Stimulated activated CD8-positive, alpha-beta memory T cell treated with anti-CD3 and anti-CD28 coated beads, Interleukin-2, amount 100 ng/mL, for 1 hour (primary cell): ENCODE measurements around the gene PRPF40A.
A peak's percentile ranks its signal among the peaks of the same experiment; 100 is the strongest.
"Not testable (repeated sequence)": the region's sequence is repeated elsewhere in the genome, so short reads cannot be mapped to it uniquely, and the experiment has no call there.

Experiments
- DNase-seq, 2 donors: peaks; one replicate each; pipeline ENCODE4 v3.0.0-alpha.2; 2020; ENCODE audit warnings: low read depth in 2 of 2

The PRPF40A gene

DNA sequence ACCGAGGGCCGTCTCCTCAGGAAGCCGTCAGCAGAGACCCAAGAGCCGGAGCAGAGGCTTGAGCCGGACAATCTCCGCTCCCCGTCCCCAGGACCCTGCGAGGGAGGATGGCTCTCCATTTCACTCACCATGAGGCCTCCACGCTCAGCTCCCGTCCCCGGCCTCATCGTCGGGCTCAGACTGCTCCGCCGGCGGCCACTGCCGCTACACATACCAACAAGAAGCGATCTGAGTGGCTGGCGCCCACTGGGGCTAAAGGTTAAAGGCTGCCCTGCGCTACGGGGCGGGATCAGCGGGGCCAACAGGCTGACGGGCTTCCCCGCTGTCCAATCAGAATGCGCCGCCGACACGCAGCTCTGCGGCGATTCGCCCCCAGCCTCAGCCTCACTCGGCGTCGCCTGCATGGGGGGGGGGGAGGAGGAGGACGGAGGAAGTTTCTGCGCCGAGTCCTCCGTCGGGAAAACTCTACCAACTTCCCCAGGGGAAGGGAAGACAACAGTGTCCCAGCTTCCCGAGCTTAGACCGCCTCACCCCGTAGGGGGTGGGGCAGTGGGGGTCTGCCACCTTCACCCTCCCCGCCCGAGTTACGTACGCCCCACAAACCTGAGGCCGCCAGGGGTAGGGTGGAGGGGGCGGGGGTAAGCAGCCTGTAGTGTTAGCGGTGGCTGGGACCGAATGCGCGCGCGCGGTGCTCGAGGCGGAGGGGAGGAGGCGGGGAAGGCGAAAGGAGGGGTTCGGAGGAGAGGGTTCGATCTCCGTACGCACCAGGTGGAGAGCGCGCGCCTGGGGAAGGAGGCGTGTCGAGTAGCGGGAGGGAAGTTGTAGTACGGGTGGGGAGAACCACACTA lies at the start of gene PRPF40A:
Gene PRPF40A (minus strand): TSS at position 234 of the 848 bp plus-strand sequence. CDS start 22 bp downstream, at position 212.
- DNase-seq, result peak; percentile 97 to 98

DNA sequence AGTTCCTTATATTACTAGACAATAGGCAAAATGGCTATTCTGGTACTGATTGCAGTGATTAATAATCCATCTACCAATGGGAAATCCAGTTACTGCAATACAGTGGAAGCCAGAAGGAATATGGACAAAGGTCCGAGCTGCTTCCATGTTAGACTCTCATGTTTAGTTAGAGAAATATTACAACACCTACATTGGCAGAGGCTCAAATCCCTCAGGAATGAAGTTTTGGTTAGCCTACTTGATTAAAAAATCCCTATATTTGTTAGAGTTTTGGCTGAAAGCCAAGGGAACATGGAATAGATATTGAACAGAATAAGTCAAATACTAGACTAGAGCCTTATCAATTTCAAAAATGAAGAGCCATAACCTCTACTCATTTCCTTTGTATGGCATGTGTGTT lies 49.7 kb upstream of the PRPF40A start:
- no peak for DNase-seq

- no peak for DNase-seq
Observed at GRCh38 chr2:152763651-152764050, 46.4 kb upstream of the PRPF40A start.

GRCh38 chr2:152763208-152763607 lies 45.9 kb upstream of the PRPF40A start:
- DNase-seq, result not testable (repeated sequence)

GRCh38 chr2:152762202-152762601 lies 44.9 kb upstream of the PRPF40A start:
- DNase-seq, result no peak

- DNase-seq, result no peak
Observed at GRCh38 chr2:152761214-152761613, 44.0 kb upstream of the PRPF40A start.

DNA sequence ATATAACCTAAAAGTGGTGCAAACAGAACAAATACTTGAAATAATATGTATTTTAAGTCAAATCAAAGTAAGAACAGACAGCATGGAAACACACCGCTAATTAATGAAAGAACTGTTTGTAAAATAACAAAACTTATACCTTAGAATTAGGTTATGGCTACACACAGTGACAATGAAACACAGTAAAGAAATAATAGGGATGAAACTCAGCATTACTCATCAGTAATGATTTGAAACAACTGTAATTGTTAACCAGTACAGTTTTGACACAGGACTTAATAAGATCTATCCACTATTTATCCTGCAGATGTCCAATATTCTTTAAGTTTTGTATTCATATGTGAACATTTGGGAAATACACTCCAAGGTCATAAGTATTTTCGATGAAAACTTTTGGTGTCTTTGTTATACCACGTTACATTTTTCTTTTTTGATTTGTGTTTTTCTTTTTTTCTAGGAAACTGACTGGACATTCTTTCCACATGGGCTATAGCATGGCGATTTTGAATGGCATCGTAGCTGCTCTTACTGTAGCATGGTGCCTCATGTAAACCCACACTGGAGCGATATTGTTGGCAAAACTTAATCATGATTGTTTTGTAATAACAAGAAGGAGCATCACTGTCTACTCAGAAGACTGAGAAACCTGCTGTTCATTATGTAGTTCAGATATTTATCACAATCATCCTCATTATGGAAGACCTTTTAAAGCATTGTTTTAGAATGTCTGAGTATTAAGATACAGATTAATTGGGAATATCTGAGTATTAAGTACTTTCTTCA lies 42.2 kb upstream of the PRPF40A start:
- no peak for DNase-seq

GRCh38 chr2:152755029-152755428 lies 37.8 kb upstream of the PRPF40A start:
- DNase-seq, result no peak

DNA sequence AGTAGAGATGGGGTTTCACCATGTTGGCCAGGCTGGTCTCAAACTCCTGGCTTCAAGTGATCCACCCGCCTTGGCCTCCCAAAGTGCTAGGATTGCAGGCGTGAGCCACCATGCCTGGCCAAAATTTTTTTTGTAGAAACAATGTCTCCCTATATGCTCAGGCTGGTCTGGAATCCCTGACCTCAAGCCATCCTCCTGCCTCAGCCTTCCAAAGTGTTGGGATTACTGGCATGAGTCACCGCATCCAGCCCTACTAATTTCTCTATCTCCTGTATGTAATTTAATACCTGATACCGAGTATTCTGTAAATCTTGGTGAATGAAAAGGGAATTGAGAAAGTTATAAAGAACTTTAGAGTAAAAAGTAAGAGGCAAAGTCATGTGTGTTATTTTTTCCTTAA lies 30.5 kb upstream of the PRPF40A start:
- not testable (repeated sequence) for DNase-seq

GRCh38 chr2:152743002-152743401 lies 25.7 kb upstream of the PRPF40A start:
- no peak for DNase-seq

- DNase-seq, result no peak
Observed at GRCh38 chr2:152740743-152741328, 23.6 kb upstream of the PRPF40A start.

DNA sequence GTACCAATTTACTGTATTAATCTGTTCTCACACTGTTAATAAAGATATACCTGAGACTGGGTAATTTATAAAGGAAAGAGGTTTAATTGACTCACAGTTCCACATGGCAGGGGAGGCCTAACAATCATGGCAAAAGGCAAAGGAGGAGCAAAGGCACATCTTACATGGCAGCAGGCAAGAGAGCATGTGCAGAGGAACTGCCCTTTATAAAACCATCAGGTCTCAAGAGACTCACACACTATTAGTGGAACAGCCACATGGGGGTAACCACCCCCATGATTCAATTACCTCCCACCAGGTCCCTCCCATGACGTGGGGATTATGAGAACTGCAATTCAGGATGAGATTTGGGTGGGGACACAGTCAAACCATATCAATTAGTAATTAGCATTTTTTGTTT lies 22.4 kb upstream of the PRPF40A start:
- DNase-seq, result not testable (repeated sequence)

- no peak for DNase-seq
Observed at GRCh38 chr2:152738438-152738837, 21.2 kb upstream of the PRPF40A start.

DNA sequence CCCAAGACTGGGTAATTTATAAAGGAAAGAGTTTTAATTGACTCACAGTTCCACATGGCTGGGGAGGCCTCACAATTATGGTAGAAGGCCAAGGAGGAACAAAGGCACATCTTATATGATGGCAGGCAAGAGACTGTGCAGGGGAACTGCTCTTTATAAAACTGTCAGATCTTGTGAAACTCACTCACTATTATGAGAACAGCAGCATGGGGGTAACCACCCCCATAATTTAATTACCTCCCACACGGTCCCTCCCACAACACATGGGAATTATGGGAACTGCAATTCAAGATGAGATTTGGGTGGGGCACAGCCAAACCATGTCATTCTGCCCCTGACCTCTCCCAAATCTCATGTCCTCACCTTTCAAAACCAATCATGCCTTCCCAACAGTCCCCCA lies 20.2 kb upstream of the PRPF40A start:
- DNase-seq, result not testable (repeated sequence)

DNA sequence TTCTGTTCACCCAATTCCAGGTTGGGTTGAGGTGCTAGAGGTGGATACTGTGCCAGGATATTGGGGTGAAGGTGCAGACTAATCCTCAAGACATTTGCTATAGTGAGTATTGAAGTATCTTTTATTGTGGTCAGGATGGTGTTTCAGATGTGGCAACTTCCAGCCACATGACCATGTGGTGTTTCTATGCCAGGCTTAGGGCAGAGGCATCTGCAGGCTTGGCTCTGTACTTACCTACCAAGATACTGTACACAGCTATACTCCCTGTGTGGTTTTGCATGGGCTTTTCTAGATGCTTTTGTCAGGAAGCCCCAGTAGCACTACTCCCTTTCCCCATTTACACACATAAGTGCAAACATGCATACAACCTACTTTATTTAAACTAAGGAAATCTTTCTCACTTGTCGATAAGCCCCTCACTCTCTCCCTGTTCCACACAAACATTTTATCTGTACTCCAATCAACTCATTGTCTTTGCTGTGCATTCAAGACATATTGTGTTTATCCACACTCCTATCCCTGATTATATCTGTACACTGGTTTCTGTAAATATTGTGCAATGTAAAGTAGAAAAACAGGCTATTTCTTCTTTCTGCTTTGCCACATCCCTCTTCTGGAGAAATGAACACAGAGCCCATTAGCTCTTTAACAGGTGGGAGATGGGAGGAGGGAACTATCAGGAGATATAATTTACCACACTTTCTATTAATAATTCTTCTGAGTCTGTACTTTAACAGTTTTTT lies 13.5 kb upstream of the PRPF40A start:
- peak in 1 of 2 donors; percentile 22 for DNase-seq

DNA sequence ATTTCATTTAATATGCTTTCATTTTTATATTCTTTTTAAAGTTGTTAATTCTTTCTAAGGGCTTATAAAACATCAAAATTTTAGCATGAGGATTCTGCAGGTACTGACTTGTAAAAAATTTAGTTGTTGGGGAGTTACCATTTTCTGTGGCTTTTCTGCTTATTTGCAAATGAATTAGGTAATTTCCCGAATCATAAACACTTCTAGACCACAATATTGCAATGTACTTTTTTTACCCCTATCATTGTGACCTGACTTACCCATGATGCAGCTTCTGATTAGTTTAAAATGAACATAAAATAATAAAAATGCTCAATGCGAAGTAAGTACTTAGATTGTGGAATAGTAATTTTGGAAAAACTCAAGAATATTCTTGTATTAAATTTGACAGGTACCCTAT lies 12.6 kb upstream of the PRPF40A start:
- DNase-seq, result no peak

- DNase-seq, result no peak
Observed at GRCh38 chr2:152723918-152724317, 6.7 kb upstream of the PRPF40A start.

GRCh38 chr2:152722639-152723038 lies 5.4 kb upstream of the PRPF40A start:
- not testable (repeated sequence) for DNase-seq

DNA sequence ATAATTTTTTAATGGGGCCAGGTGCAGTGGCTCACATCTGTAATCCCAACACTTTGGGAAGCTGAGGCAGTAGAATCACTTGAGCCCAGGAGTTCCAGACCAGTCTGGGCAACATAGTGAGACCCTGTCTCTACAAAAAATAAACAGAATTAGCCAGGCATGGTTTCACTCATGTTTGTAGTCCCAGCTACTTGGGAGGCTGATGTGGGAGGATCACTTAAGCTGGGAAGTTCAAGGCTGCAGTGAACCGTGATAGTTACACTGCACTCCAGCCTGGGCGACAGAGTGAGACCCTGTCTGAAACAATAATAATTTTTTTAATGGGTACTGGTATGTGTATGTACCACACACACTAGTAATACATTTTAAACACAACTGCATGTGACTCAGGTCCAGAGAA lies 3.5 kb upstream of the PRPF40A start:
- no peak for DNase-seq

DNA sequence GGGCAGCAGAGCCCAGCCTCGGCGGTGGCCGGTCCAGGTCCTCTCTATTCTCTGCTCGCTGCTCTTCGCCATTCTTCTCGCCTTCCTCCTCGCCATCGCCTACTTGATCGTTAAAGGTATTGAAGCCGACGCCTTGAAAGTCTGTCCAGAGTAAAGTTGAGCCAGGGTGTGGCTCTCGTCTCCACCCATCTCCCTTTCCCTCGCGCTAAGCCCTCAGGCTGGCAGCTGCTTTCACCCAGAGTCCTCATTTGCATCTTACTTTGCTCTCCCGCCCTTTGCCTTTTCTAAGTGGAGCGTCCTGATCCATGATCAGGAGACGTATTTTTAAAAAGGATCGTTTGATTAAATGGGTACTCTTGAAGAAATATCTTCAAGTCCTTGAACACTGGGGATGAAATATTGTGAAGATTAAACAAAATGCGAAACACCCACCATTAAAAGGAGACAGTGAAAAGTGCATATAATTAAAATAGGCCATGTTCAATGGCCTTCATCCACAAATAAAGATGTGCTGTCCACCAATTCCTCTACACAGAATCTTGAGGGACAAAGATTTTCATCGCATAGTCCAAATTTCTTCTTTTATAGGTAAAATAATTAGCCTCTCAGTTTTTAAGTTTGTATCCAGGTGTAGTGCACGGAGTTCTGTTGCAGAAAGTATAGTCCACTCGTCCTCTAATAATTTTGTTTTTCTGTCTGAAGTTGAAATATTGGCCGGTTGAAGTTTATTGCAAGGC lies 1.8 kb upstream of the PRPF40A start:
- no peak for DNase-seq
